HG03064 (cell line): ENCODE measurements around the gene CREB3.

Experiments used
- ATAC-seq: cut with Tn5 transposase; IDR thresholded peaks from one replicate; pipeline ENCODE4 v1.9.1; 2021; ENCODE audit warnings: low read depth; ENCODE audit not compliant: unreplicated experiment

CREB3 gene

DNA sequence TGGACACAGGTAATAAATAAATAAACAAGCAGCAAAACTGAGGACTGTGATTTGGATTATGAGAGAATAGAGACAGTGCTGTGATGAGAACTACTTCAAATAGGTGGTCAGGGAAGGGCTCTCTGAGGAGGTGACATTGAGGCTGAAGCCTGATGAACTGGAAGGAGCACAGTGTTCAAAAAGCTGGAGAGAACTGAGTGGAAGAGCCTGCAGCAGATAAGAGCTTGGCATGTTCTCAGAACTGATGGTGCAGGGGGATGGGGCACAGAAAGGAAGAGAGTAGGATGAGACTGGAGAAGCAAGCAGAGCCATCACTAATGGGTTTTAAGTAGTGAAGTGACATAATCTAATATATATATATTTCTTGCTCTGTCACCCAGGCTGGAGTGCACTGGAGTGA lies 31.5 kb upstream of the CREB3 start:
- ATAC-seq = no peak

- no peak for ATAC-seq
These were observed 29.8 kb upstream of the CREB3 start for GRCh38 chr9:35702696-35703095.

DNA sequence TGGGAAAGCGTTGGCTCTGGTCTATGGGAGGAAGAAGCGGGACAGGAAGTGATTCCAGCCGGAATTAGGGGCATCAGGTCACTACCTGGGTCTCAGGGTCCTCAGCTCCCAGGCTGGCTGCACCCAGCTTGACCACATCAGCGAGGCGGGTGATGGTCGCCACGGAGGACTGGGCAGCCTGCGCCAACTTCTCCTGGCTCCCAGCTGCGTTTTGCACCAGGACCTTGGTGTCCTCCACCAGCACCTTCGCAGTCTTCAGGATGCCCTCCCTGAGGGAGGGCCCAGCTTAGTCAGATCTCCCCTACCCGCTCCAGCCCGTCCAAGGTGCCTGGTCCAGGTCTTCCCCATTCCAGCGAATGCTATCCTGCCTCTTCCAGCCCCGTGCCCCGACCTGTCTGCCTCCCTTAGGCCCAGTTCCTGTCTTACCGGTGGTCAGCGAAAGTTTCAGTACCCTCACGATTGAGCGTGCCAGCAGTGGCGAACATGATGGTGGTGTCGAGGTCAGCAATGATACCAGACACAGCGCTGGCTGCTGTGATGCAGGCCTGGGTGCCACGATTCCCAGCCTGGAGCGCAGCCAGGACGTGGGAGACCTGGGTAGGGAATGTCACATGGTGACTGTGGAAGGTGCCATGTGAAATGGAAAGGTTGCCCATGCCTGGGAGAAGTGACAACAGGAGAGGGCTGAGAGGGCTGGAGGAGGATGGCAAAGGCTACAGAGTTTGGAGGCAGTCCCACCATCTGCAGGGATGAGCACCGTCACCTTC lies 28.4 kb upstream of the CREB3 start:
- no peak for ATAC-seq

GRCh38 chr9:35705372-35705771 lies 27.1 kb upstream of the CREB3 start:
- no peak for ATAC-seq

DNA sequence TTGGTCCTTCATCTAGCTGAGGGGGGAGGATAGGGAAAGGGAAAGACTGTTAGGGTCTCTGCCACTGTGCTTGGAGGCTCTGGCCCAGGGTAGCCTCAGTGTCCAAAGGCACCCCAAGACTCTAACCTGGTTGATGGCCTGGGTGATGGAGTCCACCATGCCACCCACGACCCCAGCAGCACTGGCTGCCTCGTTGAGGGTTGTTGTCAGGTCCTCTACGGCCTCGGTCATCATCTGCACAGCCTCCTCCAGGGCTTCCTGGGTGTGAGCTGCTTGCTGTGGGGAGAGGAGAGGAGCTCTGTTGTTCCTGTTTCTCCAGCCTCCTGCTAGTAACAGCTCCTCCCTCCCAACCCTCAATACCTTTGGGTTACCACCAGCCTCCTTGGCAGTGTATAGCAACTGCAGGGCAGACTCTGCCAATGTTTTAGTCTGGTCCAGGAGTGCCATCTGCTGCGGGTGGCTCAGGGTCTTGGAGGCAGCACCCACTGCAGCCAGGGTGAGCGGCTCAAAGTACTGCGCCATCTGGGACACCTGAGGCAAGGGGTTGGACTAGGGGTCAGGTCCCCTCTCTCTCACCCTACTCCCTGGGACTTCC lies 26.5 kb upstream of the CREB3 start:
- no peak for ATAC-seq

DNA sequence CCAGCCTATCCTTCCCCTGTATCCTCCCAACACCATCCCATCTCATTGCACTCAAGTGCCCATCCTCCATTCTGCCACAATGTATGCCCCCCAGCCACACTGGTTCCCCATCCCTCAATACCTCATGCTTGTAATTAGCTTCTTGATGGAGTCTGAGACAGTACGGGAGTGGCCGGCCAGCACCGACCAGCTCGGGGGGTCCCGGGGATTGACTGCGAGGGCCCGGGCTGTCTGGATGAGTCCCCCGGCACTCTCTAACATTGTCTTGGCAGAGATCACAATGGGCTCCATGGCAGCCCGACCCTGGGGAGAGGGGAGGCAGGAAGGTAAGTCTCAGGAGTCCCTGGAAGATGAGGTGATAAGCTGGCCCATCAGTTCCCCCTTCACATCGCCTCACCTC lies 25.5 kb upstream of the CREB3 start:
- no peak for ATAC-seq

GRCh38 chr9:35708146-35708545 lies 24.3 kb upstream of the CREB3 start:
- no peak for ATAC-seq

- no peak for ATAC-seq
These were observed 21.5 kb upstream of the CREB3 start for GRCh38 chr9:35710818-35711500.

DNA sequence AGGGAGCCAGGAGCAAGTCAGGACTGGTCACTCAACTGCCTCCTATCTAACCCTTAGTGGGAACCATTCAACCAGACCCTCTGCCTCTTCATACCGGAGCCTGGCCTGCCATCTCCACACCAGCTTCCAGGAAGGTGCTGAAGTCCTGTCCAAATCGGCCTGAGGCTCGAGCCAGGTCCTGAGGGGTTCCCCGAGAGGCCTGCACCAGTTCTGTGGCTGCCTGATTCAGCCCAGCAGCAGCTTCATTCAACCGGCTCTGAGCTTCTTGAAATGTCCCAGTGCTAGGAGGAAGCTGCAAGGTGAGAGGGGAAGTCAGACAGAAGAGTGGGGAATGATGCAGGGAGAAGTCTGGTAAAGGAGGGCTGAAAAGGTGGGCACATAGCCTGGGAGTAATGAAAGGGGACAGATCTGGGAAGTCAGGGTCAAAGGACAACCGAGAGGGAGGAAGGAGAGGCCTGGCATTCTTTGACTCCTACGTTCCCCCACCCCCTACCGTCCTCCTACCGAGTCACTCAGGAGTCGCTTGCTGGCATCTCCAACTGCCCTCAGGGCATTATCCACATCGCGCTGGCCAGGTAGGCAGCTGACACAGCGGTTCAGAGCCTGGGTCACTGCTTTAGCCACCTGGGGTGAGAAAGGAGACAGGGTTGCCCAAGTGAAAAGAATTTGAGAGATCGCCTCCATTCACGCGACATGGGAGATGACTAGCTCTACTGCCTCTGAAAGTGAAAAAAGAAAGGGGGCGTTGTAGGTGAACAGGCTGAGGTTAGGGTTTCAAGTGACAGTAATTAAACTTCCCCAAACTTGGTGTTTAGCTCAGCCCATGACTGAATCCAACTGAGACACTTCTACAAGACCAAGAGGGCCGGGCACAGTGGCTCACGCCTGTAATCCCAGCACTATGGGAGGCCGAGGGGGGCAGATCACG lies 20.7 kb upstream of the CREB3 start:
- no peak for ATAC-seq

GRCh38 chr9:35712762-35713400 lies 19.6 kb upstream of the CREB3 start:
- no peak for ATAC-seq

DNA sequence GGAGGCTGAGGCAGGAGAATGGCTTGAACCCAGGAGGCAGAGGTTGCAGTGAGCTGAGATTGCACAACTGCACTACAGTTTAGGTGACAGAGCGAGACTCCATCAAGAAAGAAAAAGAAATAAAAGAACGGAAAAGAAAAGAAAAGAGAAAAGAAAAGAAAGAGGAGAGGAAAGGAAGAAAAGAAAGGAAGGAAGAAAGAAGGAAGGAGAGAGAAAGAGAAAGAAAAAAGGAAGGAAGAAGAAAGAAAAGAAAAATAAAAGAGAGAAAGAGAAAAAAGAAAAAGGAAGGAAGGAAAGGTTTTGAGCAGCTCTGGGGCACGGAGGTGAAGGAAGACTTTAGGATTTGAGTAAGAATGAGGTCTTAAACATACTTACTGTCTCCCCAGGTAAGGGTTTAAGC lies 18.9 kb upstream of the CREB3 start:
- ATAC-seq = no peak

DNA sequence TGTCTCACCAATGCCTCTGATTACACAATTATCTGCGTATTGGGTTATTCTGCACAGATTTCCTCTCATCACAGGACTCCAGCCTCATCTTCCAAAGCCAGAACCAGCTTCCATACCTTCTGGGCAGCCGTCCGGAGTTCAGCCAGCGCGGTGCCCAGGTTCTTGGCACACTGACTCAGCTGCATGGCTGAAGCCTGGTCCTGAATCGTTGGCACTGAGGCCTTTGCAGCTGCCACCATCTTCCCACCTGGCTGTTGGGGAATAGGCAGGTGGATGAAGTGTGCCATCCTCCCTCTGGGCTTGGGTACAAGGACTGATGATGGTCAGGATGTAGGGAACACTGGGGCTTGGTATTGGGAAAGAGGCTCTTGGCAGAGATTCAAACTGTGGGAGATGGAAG lies 18.3 kb upstream of the CREB3 start:
- ATAC-seq = no peak

- ATAC-seq = no peak
These were observed 17.8 kb upstream of the CREB3 start for GRCh38 chr9:35714579-35715252.

GRCh38 chr9:35716230-35716629 lies 16.2 kb upstream of the CREB3 start:
- ATAC-seq = no peak

- ATAC-seq = no peak
These were observed 15.2 kb upstream of the CREB3 start for GRCh38 chr9:35717132-35717870.

DNA sequence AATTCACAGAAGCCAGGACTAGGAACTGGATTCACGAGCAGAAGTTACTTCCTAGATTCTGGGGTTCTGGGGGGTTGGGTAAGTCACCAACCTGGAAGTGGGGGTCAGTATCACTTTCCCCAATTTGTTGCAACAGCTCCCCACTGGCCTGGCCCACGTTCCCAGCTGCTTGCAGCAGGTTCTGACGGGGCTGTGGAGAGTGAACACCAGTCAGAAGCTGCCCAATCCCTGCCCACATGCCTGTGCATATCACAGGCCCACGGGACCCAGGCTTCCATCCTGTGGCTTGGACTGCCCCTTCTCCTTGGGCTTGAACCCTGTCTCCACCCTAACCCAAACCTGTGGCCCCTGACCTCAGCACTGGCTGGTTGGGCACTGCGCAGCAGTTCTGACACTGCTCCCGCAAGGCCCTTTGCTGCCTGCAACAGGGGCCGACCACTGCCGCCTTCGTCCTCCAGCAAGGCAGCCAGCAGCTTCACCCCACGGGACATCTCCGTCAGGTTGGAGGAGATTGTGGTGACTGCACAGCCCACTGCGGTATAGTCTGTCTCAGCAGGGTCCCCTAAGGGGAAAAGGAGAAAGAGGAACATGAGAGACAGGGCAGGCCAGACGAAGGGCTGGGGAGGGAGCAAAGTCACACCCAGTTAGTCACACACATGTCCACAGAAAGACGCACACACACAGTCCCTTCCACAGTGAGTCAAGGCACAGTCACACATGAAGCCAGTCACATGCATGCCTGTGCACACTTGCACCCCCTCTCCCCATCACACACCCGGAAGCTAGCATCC lies 13.6 kb upstream of the CREB3 start:
- ATAC-seq = no peak

GRCh38 chr9:35719546-35719945 lies 12.9 kb upstream of the CREB3 start:
- ATAC-seq = no peak

DNA sequence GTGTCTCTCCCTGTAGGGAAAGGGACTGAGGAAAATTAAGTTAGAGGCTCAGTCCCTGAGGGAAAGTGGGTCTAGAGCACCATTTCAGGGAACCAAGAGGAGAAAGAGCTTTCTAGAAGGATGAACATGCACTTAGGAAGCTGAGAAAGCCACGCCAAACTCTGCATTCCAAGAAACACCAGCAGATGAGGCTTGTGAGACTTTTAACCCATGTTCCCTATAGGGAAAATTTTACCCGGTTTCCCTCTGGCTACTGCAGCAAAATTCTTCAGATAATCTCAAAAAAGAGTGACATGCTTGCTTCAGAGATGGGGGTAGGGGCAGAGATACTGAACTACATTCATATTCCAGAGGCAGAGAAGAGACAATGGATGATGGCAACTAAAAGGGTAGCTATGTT lies 9.0 kb upstream of the CREB3 start:
- ATAC-seq = no peak
